NCI-H146 (cell line): Measurements from ENCODE around the gene RNF130.
A peak's percentile ranks its signal among the peaks of the same experiment; 100 is the strongest.
"Not testable (repeated sequence)": the region's sequence is repeated elsewhere in the genome, so short reads cannot be mapped to it uniquely, and the experiment has no call there.

Experiments used
- DNase-seq: peaks from one replicate; lab custom pipeline; 2025; lab: John Stamatoyannopoulos, UW

RNF130 gene

GRCh38 chr5:180102636-180103035 lies 31.1 kb upstream of the RNF130 start:
- DNase-seq = no peak

DNA sequence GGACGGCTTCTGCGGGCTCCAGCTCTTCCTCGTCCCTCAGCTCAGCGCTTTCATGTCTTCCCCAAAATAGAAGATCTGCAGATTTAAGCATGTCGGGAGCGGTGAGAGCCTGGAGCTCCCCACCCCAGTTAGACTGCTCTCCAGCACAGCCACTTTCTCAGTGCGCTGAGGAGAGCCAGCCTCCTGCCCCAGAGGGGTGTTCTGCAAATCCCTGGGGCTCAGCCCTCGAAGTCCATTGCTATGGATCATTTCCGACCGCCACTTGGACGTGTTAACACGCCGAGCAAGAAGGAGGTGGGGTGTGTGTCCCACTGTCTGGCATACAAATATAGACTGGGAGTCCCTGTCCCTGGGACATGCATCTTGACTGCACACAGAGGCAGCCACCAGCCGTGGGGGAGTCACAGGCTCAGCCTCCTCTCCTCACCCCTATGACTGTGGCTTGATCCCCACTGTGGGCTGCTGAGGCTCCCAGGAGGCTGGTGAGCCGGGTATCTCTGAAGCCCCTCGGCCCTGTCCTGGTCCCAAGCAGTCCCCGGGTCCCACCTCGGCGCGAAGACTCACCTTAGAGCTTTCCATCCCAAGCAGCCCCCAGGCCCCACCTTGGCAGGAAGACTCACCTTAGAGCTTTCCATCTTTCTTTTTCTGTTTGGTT lies 30.0 kb upstream of the RNF130 start:
- DNase-seq = no peak

GRCh38 chr5:180100621-180101450 lies 29.3 kb upstream of the RNF130 start:
- DNase-seq = no peak

GRCh38 chr5:180099733-180100611 lies 28.4 kb upstream of the RNF130 start:
- no peak for DNase-seq

DNA sequence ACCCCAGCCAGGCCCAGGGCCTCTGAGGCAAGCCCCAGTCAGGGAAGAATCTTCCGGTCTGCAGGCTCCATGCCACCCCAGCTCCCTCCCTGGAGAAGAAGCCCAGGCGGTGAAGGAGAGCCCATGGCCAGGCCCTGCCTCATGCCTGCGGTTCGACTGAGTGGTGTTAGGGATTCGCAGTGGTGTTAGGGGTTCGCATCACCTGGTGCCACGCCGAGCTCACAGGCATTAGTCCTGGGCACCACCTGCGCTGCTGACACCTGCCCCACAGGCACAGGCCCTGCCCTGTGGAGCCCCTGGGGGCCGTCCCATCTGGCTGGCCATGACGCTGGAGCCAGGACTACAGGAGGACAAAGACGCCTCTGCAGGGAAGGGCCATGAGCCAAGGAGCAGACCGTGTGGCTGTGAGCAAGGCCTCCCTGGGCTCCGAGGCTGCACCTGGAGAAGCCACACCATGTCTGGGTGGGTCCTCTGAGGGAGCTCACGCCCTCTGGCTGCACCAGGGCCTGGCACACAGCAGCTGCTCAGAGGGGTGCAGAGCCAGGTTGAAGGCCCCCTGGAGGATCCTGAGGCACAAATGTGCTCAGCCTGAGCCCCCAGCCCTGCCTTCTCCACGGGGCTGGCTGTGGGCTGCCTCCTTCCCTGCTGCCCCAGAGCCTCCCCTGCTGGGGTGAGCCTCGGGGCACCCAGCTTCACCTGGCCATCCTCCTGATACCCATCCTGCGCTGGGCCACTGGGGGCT lies 27.6 kb upstream of the RNF130 start:
- no peak for DNase-seq

DNA sequence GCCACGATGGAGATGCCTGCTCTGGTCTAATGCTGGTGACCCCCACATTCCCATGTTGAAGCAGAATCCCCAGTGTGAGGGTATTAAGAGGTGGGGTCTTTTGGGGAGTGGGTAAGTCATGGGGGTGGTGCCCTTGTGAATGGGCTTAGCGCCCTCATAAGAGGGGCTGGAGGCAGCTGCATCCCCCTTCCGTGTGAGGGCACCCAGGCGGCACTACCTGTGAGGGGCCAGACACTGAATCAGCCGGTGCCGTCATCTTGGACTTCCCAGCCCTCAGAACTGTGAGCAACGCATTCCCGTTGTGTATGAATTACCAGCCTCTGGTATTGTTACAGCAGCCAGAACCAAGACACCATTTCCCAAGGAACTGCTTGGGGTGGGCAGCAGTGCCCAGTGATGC lies 27.0 kb upstream of the RNF130 start:
- DNase-seq = no peak

DNA sequence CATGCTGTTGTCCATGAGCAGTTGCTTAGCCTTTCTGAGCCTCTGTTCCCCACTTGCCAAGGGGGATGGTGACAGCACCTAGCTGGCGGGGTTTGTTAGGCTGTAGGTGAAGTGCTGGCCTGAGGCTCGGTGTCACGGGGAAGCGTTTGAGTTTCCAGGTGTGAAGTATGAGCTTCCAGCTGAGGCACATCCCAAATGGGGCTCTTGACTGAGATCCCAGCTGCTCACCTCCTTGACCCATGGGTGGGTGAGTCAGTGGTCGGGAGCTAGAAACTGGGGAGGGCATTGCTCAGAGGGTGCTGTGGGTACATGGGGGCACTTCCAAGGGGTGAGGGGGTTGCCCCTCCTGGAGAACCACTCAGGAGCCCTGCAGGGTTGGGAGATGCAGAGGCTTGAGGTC lies 26.4 kb upstream of the RNF130 start:
- DNase-seq = no peak

GRCh38 chr5:180097163-180097894 lies 25.8 kb upstream of the RNF130 start:
- no peak for DNase-seq

DNA sequence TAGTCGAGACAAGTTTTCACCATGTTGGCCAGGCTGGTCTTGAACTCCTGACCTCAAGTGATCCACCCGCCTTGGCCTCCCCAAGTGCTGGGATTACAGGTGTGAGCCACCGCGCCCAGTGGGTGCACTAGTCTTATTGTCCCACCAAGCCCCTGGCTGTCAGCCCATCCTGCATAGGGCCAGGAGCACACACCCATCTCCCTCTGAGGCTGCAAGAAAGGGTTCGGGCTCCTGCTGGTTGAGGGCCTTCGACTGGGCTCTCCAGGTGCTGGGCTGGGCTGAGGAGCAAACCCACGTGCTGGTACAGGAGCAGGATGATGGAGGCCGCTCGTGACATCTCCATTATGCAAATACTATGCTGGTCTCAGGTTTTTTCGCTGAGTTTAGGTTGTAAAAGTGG lies 25.1 kb upstream of the RNF130 start:
- DNase-seq = no peak

DNA sequence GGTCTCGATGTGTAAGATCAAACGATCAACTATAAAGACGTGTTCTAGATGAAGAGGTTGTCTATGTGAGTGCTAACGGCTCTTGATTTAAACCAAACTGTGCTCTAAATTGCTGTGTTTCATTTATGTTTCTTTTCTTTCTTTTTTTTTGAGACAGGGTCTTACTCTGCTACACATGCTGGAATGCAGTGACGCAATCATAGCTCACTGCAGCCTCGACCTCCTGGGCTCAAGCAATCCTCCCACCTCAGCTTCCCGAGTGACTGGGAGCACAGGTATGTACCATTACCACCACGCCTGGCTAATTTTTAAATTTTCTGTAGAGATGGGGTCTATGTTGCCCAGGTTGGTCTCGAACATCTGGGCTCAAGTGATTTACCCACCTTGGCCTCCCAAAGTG lies 24.0 kb upstream of the RNF130 start:
- DNase-seq = no peak

GRCh38 chr5:180093651-180094382 lies 22.3 kb upstream of the RNF130 start:
- no peak for DNase-seq

DNA sequence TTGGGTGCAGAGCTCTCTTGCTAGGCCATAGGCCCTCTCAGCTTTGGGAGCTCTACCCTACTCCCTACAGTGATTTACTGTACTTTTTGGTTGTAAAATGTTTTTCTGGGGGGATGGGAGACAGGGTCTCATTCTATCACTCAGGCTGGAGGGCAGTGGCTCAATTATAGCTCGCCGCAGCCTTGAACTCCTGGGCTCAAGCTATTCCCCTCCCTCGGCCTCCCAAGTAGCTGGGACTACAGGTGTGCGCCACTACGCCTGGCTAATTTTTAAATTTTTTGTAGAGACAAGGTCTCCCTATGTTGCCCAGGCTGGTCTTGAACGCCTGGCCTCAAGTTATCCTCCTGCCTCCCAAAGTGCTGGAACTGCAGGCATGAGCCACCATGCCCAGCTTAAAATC lies 21.7 kb upstream of the RNF130 start:
- DNase-seq = no peak

GRCh38 chr5:180090769-180091546 lies 19.4 kb upstream of the RNF130 start:
- DNase-seq = no peak

- DNase-seq = peak; percentile 3
Observed at GRCh38 chr5:180090098-180090768, 18.7 kb upstream of the RNF130 start.

- DNase-seq = not testable (repeated sequence)
Observed at GRCh38 chr5:180089628-180090027, 18.1 kb upstream of the RNF130 start.

DNA sequence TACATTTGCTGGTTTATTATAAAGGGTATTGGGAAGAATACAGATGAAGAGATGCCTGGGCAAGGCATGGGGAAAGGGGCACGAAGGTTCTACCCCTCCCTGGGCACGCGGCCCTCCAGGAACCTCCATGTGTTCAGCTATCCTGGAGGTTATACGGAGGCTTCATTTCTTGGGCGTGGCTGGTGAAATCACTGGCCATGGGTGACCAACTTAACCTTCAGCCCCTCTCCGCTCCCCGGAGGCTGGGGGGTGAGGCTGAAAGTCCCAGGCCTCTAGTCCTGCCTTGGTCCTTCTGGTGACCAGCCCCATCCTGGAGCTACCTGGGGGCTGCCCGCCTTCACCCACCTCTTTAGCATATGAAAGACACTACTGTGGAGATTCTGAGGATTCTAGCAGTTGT lies 17.0 kb upstream of the RNF130 start:
- DNase-seq = no peak

DNA sequence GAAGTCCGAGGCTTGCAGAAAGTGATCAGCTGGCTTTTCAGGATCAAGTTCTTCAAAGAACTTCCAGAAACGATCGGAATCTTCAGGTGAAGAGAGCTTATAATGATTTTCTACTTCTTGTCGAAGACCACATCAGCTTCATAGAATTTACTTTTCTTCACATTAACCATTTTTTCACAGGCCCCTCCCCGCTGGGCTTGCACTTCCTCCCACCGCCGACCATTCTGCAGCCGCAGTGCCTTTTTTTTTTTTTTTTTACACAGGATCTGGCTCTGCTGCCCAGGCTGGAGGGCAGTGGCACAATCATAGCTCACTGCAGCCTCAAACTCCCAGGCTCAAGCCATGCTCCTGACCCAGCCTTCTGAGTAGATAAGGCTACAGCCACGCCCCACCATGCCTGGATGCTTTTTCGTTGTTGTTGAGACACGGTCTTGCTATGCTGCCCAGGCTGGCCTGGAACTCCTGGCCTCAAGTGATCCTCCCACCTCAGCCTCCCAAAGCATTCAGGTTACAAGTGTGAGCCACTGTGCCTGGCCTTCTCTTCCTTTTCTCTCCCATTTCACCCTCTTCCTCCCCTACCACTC lies 15.3 kb upstream of the RNF130 start:
- DNase-seq = no peak

GRCh38 chr5:180085837-180086236 lies 14.3 kb upstream of the RNF130 start:
- no peak for DNase-seq
